ENCODE data around the gene NT5DC2. TPM values are rescaled to one million over a fixed set of nuclear protein-coding genes. Genes with fewer than 3 reads are reported as not detected.

NT5DC2 gene
- 158 and 169 TPM in 2 replicates for total RNA-seq

GRCh38 chr3:52533623-52534280 is at the start of gene NT5DC2:
NT5DC2 (minus strand) TSS chr3:52533857; CDS start chr3:52533737, 120 bp downstream.

GRCh38 chr3:52536369-52537164 is 2.9 kb upstream of the NT5DC2 start, which contains the start of gene UQCC5:
UQCC5 (plus strand) TSS chr3:52536605; CDS start chr3:52536756, 151 bp downstream.

DNA sequence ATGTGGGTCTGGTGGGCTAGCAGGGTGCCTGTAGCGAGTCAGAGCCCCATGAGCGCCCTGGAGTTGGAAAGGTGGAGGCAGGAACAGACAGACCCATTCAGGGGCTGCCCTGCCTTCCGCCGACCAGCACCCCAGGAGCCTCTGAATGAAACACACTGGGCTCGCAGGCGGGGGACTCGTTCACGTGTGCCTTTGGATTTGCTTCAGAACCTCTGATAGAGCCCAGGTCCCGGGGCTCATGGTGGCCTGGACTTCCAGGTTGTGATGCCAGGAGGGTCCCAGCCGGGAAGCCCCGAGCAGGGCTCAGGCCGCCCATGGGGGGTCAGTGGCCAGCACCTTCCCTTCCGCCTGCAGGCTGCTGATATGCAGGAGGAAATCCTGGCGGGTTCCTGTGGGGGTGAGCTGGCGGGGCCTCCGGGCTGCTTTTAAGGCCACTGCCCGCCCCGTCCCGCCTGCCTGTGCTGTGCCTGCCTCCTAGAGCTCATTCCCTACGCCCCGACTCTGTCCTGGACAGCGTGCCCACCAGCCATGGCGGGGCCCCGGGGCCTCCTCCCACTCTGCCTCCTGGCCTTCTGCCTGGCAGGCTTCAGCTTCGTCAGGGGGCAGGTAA is 38.7 kb downstream of the NT5DC2 start, which contains the start of gene STAB1:
Gene STAB1, plus strand, starts transcription at position 453 of the 610 bp plus-strand sequence. Its CDS starts 76 bp downstream, at position 529.

Other genes starting within 250 kb of the NT5DC2 start
- 5.6 and 11.1 TPM in 2 replicates for gene GLYCTK, start 246.0 kb downstream of the NT5DC2 start, total RNA-seq
- 1.2 and 5.0 TPM in 2 replicates for gene DNAH1, start 217.5 kb downstream of the NT5DC2 start, total RNA-seq
- 44.8 and 57.6 TPM in 2 replicates for gene BAP1, start 123.8 kb downstream of the NT5DC2 start, total RNA-seq
- 1.5 and 5.3 TPM in 2 replicates for gene PHF7, start 123.2 kb downstream of the NT5DC2 start, total RNA-seq
- 1.0 TPM in 1 of 2 replicates, not detected in the other for gene SEMA3G, start 88.8 kb downstream of the NT5DC2 start, total RNA-seq
- 1.2 and 30.3 TPM in 2 replicates for gene TNNC1, start 79.8 kb downstream of the NT5DC2 start, total RNA-seq
- gene NISCH, start 78.3 kb downstream of the NT5DC2 start, total RNA-seq = 43.8 and 45.9 TPM in 2 replicates
- gene STAB1, start 38.5 kb downstream of the NT5DC2 start, total RNA-seq = 0.47 and 1.4 TPM in 2 replicates
- gene UQCC5, start 2.7 kb upstream of the NT5DC2 start, total RNA-seq = 35.5 and 81.3 TPM in 2 replicates
- gene PBRM1, start 152.1 kb upstream of the NT5DC2 start, total RNA-seq = 19.0 and 37.4 TPM in 2 replicates
- gene GNL3, start 152.2 kb upstream of the NT5DC2 start, total RNA-seq = 68.4 and 70.4 TPM in 2 replicates
- 98.6 and 99.8 TPM in 2 replicates for gene GLT8D1, start 171.9 kb upstream of the NT5DC2 start, total RNA-seq
- gene SPCS1, start 172.2 kb upstream of the NT5DC2 start, total RNA-seq = 138 and 162 TPM in 2 replicates
- 5.9 and 6.3 TPM in 2 replicates for gene NEK4, start 237.1 kb upstream of the NT5DC2 start, total RNA-seq
- gene ITIH1, start 243.7 kb upstream of the NT5DC2 start, total RNA-seq = not detected in 2 replicates